Stimulated activated CD4-positive, alpha-beta T cell treated with anti-CD3 and anti-CD28 coated beads, Interleukin-4, amount 100 ng/mL, for 24 hours (primary cell): ENCODE results near the gene TMEM53.

Experiments used
- DNase-seq: peaks from one replicate; pipeline ENCODE4 v3.0.0-alpha.2; 2020

TMEM53 gene

GRCh38 chr1:44624268-44624901 is 49.9 kb downstream of the TMEM53 start:
- no peak for DNase-seq

DNA sequence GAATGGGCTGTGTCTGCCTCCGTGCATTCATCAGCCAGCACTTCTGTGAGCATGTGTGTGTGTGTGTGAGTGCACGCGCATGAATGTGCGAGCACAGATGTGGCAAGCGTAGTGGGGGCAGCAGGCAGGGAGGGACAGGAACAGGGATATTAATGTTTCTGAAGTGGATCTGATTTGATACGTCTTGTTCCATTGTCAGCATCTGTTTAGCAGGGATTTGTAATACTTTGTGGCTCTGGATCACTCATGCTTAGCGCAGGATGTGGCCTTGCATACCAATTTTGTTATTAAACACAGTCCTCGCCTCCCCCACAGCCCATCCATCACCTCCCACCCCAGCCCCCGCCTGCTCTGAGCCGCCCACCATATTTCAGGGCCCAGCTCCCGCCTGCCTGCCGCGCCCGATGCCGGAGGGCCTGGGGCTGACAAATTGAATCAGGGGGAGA is 52.4 kb downstream of the TMEM53 start:
- no peak for DNase-seq

DNA sequence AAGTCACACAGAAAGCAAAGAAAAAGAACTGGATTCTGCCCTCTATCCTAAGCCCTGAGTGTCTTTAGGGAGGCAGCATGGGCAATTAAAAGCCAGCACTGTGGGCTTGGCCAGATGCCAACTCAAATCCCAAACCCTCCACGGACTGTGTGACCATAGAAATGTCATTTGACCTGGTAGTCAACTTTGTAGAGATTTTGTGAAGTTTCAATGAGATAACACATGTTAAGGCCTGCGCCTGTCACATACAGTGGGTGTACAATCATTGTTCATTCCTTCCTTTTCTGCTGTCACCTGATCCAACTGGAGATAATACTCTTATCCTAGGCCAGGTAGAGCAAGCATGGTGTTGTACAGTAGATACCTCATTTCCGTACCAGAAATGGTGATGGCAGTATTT is 54.2 kb downstream of the TMEM53 start:
- no peak for DNase-seq

- no peak for DNase-seq
These were observed 54.9 kb downstream of the TMEM53 start for GRCh38 chr1:44619261-44619900.

GRCh38 chr1:44617703-44618029 is 56.6 kb downstream of the TMEM53 start:
- DNase-seq, result no peak

GRCh38 chr1:44616991-44617702 is 57.1 kb downstream of the TMEM53 start:
- no peak for DNase-seq

GRCh38 chr1:44616284-44616990 is 57.8 kb downstream of the TMEM53 start:
- no peak for DNase-seq

DNA sequence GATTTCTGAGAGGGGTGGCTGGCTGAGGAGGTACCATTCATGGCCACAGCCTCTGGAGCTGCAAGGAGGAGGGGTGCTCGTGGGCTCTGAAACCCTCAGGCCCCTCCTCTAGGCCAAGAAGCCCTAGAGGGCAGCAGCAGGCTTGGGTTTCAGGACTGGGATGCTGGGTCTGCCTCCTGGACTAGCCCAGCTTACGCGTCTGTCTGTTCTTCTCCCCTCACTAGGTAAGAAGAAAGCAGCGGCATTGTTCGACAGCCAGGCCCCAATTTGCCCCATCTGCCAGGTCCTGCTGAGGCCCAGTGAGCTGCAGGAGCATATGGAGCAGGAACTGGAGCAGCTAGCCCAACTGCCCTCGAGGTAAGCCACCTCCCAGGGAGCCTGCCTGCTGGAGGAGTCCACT is 60.3 kb downstream of the TMEM53 start:
- DNase-seq, result no peak

GRCh38 chr1:44611866-44612265 is 62.4 kb downstream of the TMEM53 start:
- DNase-seq, result no peak

- no peak for DNase-seq
These were observed 62.9 kb downstream of the TMEM53 start for GRCh38 chr1:44611419-44611818.

DNA sequence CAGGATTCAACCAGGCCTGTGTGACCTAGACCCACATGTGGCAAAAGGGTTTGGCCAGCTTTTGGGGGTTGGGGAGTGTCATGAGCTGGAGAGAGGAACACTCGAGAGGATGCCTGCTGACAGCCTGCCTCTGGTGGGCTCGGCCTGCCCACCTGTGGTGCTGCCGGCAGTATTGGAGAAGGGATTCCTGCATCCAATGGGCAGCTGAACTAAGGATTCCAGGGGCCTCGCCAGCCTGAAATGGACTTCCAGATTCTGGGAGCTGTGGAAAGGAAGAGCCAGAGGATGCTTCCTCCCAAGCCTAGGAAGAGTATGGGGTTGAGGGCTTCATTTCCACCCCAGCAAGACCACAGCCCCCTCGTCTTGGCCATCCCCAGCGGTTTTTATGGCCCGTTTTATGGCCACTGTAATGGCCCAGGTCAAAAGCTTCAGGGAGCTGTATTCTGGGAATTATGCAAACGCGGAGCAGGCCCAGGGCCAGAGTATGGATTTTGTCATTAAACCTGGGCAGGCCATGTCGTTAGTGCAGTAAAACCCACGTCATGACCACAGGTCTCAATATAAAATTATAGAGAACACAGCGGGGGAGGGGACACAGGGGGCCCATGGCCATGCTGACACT is 63.6 kb downstream of the TMEM53 start:
- no peak for DNase-seq

GRCh38 chr1:44609768-44610526 is 64.3 kb downstream of the TMEM53 start:
- no peak for DNase-seq

DNA sequence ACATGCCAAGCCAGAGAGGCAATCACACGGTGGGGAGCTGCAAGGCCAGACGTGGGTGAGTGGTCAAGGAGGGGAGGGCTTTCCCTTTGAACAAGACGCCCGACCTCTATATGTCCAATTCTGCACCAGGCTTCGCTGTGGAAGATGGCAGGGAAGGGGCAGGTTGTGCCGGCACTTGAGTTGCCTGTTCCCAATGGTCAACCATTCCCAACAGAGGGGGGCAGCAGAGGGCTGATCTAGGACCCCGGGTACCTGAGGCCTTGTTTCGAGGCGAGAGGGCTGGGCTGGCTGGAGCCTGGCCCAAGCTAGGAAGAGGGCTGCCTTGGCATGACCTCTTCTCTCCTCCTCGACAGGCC is 64.9 kb downstream of the TMEM53 start:
- DNase-seq, result peak; percentile 15

DNA sequence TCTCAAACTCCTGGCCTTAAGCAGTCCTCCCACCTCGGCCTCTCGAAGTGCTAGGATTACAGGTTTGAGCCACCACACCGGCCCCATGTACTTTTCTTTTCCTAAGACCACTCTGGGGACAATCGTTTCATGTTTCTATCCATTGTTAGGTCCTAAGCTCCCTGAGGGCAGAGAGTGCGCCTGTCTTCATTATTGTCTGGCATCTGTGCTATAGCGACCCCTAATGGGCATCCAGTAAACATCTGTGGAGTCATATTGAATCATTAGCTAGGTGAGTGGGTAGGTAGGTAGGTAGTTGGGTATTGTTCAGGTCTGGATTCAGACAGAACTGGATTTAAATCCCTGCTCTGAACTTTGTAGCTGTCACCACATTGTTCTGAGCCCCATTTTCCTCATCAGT is 66.1 kb downstream of the TMEM53 start:
- no peak for DNase-seq

- no peak for DNase-seq
These were observed 67.5 kb downstream of the TMEM53 start for GRCh38 chr1:44606701-44607281.

DNA sequence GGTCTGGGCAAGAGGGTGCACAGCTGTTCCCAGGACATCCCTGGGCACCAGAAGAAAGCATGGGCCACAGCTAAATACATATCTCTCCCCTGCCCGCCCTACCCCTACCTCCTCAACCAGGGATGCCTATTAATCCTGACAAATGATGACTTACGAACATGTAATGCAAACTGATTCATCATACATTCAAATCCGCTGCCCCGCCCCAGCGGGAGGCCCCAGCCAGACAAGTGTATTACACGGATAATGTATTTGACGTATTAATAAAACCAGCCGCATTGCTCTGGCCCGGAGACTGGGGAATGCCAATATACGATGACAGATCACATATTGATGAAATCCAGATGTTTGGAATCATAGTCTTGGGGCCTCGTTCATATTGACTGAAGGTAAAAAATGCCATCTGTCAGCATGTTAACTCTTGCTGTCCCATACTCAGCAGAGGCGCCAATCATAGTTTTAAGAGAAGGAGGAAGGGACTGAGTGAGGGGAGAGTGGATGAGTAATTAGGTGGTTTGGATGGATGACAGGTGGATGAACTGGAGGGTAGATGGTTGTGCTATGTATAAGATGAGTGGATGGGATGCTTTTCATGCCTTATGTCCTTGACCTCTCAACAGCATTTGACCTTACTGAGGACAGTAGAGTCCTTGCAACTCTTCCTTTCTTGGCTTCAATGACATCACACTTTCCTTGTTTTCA is 68.2 kb downstream of the TMEM53 start:
- no peak for DNase-seq

GRCh38 chr1:44604157-44604955 is 69.9 kb downstream of the TMEM53 start:
- no peak for DNase-seq

- DNase-seq, result no peak
These were observed 70.6 kb downstream of the TMEM53 start for GRCh38 chr1:44603718-44604117.
